Stimulated activated naive CD4-positive, alpha-beta T cell treated with Interleukin-2 at 50 U/mL for 16 hours (primary cell): ENCODE results near the gene VSIG8.
A peak's percentile ranks its signal among the peaks of the same experiment; 100 is the strongest.

Source experiments
- DNase-seq: peaks from one replicate; lab custom pipeline; 2025; lab: John Stamatoyannopoulos, UW

The VSIG8 gene

DNA sequence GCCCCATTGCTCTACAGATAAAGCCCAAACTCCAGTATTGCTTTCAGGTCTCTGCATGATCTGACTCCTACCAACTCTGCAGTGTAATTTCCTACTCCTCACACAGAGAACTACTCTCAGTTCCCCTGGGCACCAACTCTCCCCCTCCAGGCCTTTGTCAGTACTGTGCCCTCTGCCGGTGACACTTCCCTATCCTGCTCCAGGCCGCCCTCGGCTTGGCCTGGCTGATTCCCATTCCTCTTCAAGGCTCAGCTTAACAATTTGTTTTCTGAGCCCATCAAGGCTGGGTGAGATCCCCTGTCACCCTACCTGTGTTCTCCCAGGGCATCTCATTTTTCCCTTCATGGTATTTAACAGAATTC lies 33.2 kb downstream of the VSIG8 start:
- no peak for DNase-seq

DNA sequence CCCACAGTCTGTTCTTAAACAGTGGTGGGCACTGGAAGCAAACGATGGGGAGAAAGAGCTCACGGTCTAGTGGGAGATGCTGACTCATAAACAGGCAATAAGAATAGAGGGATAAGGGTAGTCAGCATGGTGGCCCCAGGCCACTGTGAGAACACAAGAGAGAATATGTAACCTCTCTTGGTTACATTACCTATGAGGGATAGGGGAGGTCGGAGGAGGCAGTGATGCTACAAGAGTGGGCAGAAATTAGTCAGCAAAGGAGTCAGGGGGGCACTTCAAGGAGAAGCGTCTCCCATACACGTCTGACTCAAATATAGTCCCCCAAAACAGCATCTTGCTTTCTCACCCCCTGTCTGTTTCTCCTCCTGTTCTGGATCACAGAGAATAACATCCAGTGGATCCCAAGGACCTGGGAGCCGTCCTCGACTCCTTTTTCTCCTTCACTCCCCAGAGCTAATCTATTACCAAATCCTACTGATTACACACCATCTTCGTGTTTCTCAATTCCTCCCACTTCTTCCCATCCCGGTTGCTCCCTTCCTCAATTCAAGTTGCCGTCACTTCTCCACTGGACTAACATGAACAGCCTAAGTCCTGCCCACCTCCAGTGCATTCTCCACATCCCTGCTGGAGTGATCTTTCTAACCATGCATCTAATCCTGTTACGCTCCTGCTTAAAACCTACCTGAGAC lies 33.7 kb downstream of the VSIG8 start:
- DNase-seq, result no peak

DNA sequence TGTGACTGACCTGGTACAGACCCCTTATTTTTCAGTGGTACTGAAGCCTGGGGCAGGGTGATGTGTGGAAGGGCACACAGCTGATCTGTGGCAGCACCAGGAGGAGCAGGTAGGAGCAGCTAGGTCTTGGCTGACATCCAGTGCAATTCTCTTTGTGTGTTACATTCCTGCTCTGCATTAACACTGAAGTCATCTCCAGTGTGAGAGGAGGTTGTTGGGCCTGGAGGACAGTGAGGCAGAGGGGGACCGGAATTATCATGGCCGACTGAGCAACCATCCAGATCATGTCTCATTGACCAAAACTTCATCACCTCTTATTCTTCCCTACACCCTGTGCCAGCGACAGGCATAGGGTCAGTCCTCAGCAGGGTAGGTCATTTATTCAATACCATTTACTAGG lies 34.3 kb downstream of the VSIG8 start:
- no peak for DNase-seq

DNA sequence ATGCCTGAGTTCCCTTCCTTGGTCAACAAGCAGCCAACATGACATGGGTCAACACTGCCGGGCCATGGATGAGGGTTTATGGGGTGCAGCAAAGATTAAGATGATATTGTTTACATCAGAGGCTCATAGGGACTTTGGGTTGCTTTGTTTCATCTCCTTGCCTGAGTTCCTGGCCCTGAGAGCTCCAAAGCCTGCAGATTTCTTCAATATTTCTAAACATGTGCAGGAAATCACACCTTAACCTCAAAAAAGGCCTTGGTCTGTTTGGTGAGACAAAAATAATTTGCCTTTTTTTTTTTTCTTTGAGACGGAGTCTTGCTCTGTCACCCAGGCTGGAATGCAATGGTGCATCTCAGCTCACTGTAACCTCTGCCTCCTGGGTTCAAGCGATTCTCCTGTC lies 34.9 kb downstream of the VSIG8 start:
- DNase-seq, result no peak

DNA sequence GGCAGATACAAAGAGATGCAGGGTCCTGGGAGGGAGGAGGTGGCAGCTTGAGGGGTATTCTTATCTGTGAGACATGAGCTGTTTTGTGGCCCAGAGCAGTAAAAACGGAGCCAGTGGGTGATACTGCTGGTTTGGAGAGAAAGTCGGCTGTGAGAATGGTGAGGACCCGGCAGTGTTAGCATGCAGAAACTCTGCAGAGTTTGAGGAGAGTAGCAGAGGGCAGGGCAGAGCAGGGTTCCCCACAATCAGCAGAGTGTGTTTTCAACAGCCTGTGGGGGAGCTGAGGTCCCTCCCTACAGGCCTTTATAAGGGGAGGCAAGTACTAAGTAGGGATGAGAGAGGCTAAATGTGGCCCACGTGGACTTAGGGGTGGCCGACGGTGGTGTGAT lies 35.4 kb downstream of the VSIG8 start:
- DNase-seq, result no peak

DNA sequence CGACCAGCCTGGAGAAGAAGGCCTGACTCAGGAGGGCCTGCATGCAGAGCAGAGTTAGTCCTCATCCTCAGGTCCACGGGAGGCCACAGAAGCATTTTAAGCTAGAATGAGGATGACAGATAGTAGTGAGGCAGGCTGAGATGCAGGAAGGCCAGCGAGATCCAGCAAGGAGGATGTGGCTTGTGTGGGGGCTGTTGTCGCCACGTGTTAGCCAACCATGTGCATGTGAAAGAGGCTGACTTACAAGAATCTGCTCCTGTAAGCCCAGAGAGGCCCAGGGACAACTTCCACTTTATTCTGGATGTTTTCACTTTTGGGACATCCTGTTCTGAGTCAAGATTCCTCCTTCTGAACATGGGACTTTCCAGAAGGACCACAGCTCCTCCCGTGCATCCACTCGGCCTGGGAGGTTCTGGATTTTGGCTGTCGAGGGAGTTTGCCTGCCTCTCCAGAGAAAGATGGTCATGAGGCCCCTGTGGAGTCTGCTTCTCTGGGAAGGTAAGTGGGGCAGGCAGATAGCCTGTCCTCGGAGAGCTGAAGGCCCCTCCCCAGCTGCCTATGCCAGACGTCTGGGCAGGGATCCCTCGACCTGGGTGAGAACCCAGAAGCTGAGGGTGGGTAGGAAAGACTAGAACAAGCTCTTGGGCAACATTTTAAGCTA lies 35.9 kb downstream of the VSIG8 start, which contains the start of gene SLAMF8:
TSS of gene SLAMF8 (plus strand) at position 433 of the 661 bp plus-strand sequence. CDS start at position 459, 26 bp downstream.
- peak; percentile 43 for DNase-seq

DNA sequence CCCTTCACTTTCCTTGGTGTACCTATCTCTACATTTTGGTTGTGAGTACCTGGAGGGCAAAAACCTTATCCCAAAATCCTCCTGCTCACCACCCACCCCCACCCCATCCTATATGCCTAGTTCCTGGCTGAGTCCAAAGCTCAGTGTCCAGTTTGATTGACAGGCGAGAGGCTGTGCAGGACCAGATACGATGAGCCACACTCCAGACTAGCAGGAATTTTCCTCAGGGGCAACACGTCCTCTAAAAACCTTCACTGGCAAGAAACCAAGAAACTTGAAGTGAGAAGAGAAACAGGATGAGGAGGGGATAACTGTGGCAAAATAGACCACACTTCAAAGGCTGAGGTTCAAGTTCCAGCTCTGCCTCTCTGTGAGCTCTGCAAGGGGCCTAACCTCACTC lies 36.9 kb downstream of the VSIG8 start:
- no peak for DNase-seq

DNA sequence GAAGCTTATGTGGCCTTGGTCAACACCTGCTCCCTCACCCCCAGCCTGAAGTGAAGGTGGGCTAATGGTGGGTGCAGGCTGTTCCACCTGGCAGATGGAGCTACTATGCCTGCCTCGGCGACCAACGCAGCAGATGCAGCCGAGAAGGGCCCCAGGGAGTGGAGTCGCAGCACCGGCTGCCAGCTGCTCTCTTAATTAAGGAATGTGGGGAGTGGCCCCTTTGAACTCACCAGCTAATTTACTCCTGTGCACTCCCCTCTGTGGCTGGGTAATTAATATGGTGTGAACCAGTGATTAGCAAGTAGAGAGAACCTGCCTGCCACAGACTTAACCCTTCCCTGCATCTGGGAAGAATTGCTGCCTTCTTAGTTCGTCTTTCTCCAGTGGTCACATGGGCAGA lies 39.1 kb downstream of the VSIG8 start:
- no peak for DNase-seq

DNA sequence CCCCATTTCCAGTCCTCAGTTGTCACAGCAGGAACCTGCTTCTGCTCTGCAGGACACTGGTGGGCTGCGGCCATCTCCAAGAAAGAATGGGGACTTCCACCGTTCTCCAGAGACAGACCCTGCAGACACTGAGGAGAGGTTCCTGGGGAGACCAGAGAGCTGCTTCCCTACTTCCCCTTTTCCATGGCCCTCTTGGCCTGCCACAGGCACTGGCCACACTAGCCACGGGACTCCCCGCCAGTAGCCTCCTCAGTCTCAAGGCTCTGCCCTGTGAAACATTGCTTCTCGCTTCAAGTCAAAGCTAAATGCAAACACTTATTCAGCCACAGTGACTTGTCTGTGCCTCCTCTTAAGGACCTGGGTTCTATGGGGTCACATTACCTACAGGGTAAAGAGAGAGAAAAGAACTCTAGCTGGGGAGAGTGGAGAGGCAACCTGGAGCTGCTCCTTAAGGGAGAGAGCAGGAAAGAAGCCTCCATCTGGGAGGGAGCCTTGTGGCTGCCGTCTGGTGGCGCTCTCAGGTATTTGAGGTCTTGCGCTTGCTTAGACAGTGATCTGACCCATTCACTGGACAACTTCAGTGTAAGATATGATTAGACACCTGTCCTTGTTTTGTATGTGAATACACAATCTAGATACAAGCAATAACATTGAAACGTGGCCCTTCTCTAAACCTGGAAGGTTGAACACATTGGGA lies 41.1 kb downstream of the VSIG8 start:
- DNase-seq, result no peak

DNA sequence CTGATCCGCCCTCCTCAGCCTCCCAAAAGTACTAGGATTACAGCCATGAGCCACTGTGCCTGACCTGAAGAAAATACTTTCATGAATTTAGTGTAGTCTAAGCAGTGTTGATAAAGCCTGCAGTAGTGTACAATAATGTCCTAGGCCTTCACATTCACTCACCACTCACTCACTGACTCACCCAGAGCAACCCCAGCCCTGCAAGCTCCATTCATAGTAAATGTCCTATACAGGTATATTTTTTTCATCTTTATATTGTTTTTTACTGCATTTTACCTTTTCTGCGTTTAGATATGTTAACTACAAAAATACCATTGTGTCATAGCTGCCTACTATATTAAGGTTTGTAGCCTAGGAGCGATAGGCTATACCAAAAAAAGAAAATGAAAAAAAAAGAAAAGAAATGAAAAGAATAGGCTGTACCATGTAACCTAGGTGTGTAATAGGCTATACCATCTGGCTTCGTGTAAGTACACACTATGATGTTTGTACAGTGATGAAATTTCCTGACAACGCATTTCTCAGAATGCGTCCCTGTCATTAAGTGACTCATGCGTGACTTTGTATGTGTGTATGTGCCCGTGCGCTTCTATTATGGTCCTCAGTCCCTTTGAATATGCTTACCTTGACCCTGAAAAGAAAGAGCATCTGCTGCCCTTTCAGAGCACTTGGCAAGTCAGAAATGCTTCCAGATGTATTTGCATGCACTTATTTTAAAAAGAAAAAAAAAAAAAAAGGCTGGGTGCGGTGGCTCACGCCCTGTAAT lies 45.0 kb downstream of the VSIG8 start:
- no peak for DNase-seq

DNA sequence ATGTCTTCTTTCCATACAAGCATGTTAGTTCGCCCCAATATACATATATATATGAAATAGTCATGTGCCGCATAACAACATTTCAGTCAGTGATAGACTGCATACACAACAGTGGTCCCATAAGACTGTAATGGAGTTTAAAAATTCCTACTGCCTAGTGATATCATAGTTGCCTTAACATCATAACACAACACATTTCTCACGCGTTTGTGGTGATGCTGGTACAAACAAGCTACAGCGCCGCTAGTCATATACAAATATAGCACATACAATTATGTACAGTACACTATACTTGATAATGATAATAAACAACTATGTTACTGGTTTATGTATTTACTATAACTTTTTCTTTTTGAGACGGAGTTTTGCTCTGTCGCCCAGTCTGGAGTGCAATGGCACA lies 46.5 kb downstream of the VSIG8 start:
- DNase-seq, result no peak

DNA sequence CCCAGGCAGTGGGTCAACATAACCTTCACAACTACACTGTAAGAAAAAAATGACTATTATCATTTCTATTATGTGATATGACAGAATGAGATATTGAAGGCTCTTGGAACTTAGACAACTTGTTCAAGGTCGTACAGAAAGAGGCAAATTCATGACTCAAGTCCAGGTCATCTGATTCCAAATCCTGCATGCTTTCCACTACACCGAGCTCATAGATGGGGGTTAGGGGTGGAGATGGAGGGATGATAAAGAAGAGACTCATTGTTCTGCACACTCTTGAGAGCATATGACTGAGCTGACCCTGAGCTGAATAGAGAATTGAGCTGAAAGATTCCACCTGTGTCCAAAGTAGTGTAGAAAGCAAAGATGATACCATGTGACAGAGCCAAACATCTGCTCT lies 57.5 kb downstream of the VSIG8 start:
- DNase-seq, result no peak
